ENCODE results near the gene BRD3. TPM values are rescaled to one million over a fixed set of nuclear protein-coding genes. Genes with fewer than 3 reads are reported as not detected.

BRD3 gene
- total RNA-seq, 1 experiment from 2014 or later = 40.7 TPM

DNA sequence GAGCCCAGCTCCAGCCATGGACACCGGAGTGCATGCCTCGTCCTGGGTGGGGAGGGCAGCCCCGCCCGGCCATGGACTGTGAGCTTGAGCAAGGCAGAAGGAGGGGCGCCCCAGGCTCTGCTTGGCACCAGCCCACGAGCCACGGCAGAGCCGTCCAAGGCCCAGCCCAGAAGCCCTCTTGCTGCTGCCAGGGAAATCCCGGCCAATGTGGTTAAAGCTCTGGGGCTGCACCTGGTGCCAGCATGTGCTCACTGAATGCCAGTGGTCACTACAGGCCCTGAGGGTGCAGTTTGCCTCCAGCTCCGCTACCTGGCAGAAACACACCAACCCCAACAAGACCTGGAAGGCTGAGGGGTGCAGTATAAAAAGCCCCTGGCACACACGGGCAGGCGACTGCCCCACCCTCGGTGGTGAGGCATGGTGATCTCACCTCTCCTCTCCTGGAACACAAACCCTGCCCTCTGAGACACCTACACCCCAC lies 11.8 kb downstream of the BRD3 start (continued):
- TF ChIP-seq, protein P1, sequence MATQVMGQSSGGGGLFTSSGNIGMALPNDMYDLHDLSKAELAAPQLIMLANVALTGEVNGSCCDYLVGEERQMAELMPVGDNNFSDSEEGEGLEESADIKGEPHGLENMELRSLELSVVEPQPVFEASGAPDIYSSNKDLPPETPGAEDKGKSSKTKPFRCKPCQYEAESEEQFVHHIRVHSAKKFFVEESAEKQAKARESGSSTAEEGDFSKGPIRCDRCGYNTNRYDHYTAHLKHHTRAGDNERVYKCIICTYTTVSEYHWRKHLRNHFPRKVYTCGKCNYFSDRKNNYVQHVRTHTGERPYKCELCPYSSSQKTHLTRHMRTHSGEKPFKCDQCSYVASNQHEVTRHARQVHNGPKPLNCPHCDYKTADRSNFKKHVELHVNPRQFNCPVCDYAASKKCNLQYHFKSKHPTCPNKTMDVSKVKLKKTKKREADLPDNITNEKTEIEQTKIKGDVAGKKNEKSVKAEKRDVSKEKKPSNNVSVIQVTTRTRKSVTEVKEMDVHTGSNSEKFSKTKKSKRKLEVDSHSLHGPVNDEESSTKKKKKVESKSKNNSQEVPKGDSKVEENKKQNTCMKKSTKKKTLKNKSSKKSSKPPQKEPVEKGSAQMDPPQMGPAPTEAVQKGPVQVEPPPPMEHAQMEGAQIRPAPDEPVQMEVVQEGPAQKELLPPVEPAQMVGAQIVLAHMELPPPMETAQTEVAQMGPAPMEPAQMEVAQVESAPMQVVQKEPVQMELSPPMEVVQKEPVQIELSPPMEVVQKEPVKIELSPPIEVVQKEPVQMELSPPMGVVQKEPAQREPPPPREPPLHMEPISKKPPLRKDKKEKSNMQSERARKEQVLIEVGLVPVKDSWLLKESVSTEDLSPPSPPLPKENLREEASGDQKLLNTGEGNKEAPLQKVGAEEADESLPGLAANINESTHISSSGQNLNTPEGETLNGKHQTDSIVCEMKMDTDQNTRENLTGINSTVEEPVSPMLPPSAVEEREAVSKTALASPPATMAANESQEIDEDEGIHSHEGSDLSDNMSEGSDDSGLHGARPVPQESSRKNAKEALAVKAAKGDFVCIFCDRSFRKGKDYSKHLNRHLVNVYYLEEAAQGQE (IDR thresholded peaks at IDR 0.05; ENCODE audit: low read depth) = no peak
- TF ChIP-seq RAD21 (IDR thresholded peaks at IDR 0.05; ENCODE audit: low read depth) = no peak
- no peak for TF ChIP-seq EZH2 (IDR thresholded peaks at IDR 0.05)
- no peak for TF ChIP-seq EZH2phosphoT487 (IDR thresholded peaks at IDR 0.05; ENCODE audit: borderline replicate concordance)
- TF ChIP-seq, protein P2, sequence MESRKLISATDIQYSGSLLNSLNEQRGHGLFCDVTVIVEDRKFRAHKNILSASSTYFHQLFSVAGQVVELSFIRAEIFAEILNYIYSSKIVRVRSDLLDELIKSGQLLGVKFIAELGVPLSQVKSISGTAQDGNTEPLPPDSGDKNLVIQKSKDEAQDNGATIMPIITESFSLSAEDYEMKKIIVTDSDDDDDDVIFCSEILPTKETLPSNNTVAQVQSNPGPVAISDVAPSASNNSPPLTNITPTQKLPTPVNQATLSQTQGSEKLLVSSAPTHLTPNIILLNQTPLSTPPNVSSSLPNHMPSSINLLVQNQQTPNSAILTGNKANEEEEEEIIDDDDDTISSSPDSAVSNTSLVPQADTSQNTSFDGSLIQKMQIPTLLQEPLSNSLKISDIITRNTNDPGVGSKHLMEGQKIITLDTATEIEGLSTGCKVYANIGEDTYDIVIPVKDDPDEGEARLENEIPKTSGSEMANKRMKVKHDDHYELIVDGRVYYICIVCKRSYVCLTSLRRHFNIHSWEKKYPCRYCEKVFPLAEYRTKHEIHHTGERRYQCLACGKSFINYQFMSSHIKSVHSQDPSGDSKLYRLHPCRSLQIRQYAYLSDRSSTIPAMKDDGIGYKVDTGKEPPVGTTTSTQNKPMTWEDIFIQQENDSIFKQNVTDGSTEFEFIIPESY (IDR thresholded peaks at IDR 0.05; ENCODE audit: extremely low read depth, insufficient replicate concordance, low read length) = no peak
- no peak for TF ChIP-seq SRF (IDR thresholded peaks at IDR 0.05; ENCODE audit: low read depth)
- TF ChIP-seq SP1 (IDR thresholded peaks at IDR 0.05; ENCODE audit: low read depth) = no peak
- TF ChIP-seq ELF1 (IDR thresholded peaks at IDR 0.05; ENCODE audit: borderline replicate concordance, low read depth) = no peak

Data from HCT116 (cell line).